Testis (tissue), 5 donors: ENCODE data around the gene PSMG4. TPM values are rescaled to one million over a fixed set of nuclear protein-coding genes. Genes with fewer than 3 reads are reported as not detected.

ENCODE experiments used
- DNase-seq: peaks from one replicate; pipeline ENCODE4 v3.0.0-alpha.2; 2019
- H3K27ac ChIP-seq, 2 donors: fragments of 200-600 bp; sonication (generic); one replicate each; pipeline ENCODE4 v1.5.1; 2019
- H3K27me3 ChIP-seq: fragments of 200-600 bp; sonication (generic); one replicate; pipeline ENCODE4 v1.5.1; 2019
- H3K36me3 ChIP-seq: fragments of 200-600 bp; sonication (generic); one replicate; pipeline ENCODE4 v1.5.1; 2017; ENCODE audit warnings: low read depth; ENCODE audit errors: missing control alignments
- H3K4me1 ChIP-seq: fragments of 200-600 bp; sonication (generic); one replicate; pipeline ENCODE4 v1.5.1; 2019
- H3K4me3 ChIP-seq, 2 donors: fragments of 200-600 bp; sonication (generic); one replicate each; pipeline ENCODE4 v1.5.1; 2017 to 2019
- H3K9me3 ChIP-seq: fragments of 200-600 bp; sonication (generic); one replicate; pipeline ENCODE4 v1.5.1; 2017
- CTCF ChIP-seq, 3 experiments: fragments of 450-650 bp in 2 of 3; fragments of 200-600 bp in 1 of 3; sonication (generic) in 1 of 3; IDR thresholded peaks; one replicate each; pipeline ENCODE4 v1.5.1; 2016 to 2019; ENCODE audit warnings: antibody characterized with exemption in 3 of 3, mild to moderate bottlenecking in 2 of 3, moderate library complexity in 1 of 3
- POLR2A ChIP-seq: fragments of 450-650 bp; IDR thresholded peaks from one replicate; pipeline ENCODE4 v1.6.1; 2017; ENCODE audit warnings: antibody characterized with exemption, mild to moderate bottlenecking, moderate library complexity
- WGBS, 2 donors: methylation state at CpG; one replicate each; pipeline ENCODE4 v1.1.5; 2018; 5-methylcytosine and 5-hydroxymethylcytosine counted together
- intact Hi-C: fragments of 100-400 bp; cut with DNase I; formaldehyde crosslinking; loops from one replicate; pipeline ENCODE4 v1.15.1; 2023; ENCODE audit warnings: low total_unique reads
- long read RNA-seq, 2 donors: transcript quantifications; one replicate each; lab custom pipeline, GENCODE V29; 2026
- polyA plus RNA-seq: library from polyadenylated mRNA; stranded (reverse); fragments of 350-450 nt; fragmentation: Illumina TruSeq; extraction: RNeasy Lipid Tissue Mini Kit (QIAGEN cat#74804); gene quantifications from one replicate; pipeline ENCODE4 v1.2.3, GENCODE V29; 2014; ENCODE audit warnings: low read depth, low replicate concordance; ENCODE audit not compliant: insufficient read depth
- total RNA-seq, 2 donors: library from RNA; depleted of rRNA; stranded (reverse); fragments of >200 nt; gene quantifications; one replicate each; pipeline ENCODE4 v1.2.3, GENCODE V29; 2016

PSMG4 gene, protein sequence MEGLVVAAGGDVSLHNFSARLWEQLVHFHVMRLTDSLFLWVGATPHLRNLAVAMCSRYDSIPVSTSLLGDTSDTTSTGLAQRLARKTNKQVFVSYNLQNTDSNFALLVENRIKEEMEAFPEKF
- total RNA-seq (10 to 100 TPM; 42.4 to 46.1 TPM), polyA plus RNA-seq (23.1 TPM)
- long read RNA-seq, donor 1, full-length matches to known transcripts, result 11 of 11 reads
- long read RNA-seq, donor 1, partial matches to known transcripts, result 0 of 11 reads
- long read RNA-seq, donor 1, other reads (novel, unspliced or antisense), result 0 of 11 reads
- long read RNA-seq, donor 2, full-length matches to known transcripts, result 12 of 12 reads
- long read RNA-seq, donor 2, partial matches to known transcripts, result 0 of 12 reads
- long read RNA-seq, donor 2, other reads (novel, unspliced or antisense), result 0 of 12 reads

GRCh38 chr6:3258720-3259490 lies at the start of gene PSMG4:
Gene PSMG4 (plus strand): TSS chr6:3258947. CDS start chr6:3259023, 76 bp downstream.
- Histone ChIP-seq H3K9me3 (no peaks in the 10 kb centered on the region), H3K27me3 (no peaks in the 10 kb centered on the region), H3K36me3 (no peaks in the 10 kb centered on the region), H3K4me3 (peak within 1 kb of the TSS; percentile 93 to 97), H3K4me1 (peaks cover 27% of the 10 kb centered on the region), H3K27ac (peak within 1 kb of the TSS; percentile 71 to 77)
- WGBS, 2 donors, result 0% methylated on average over 1 to 67 of the region's 80 CpGs
- intact Hi-C loops, result loop anchor here (10.0 kb wide), 1 partner anchor 94 kb away; no protein-coding TSS in a partner anchor
- peak; percentile 96 for DNase-seq
- no peak for TF ChIP-seq POLR2A
- TF ChIP-seq CTCF (IDR thresholded peaks at IDR 0.05), result no peak

GRCh38 chr6:3209114-3210023 lies 49.4 kb upstream of the PSMG4 start:
- no peak overlapping the region for H3K4me3 ChIP-seq
- TF ChIP-seq CTCF (IDR thresholded peaks at IDR 0.05), result no peak
- TF ChIP-seq POLR2A, result no peak
- H3K4me1 ChIP-seq, result no peaks in the 10 kb centered on the region
- no peaks in the 10 kb centered on the region for H3K36me3 ChIP-seq
- H3K27ac ChIP-seq, result no peak overlapping the region
- H3K9me3 ChIP-seq, result no peaks in the 10 kb centered on the region
- intact Hi-C loops, result no loop called here
- 70 to 73% methylated on average over 17 of the region's 17 CpGs for WGBS, 2 donors
- DNase-seq, result no peak
- H3K27me3 ChIP-seq, result no peaks in the 10 kb centered on the region

GRCh38 chr6:3210024-3210610 lies 48.6 kb upstream of the PSMG4 start:
- H3K4me3 ChIP-seq, result no peak overlapping the region
- intact Hi-C loops, result no loop called here
- no peaks in the 10 kb centered on the region for H3K36me3 ChIP-seq
- 80 to 83% methylated on average over 9 of the region's 9 CpGs for WGBS, 2 donors
- TF ChIP-seq POLR2A (no peak), CTCF (IDR thresholded peaks at IDR 0.05) (no peak)
- H3K27ac ChIP-seq, result no peak overlapping the region
- no peaks in the 10 kb centered on the region for H3K9me3 ChIP-seq
- DNase-seq, result no peak
- H3K4me1 ChIP-seq, result no peaks in the 10 kb centered on the region
- H3K27me3 ChIP-seq, result no peaks in the 10 kb centered on the region

GRCh38 chr6:3211681-3212080 lies 47.1 kb upstream of the PSMG4 start:
- 57 to 81% methylated on average over 5 of the region's 5 CpGs for WGBS, 2 donors
- TF ChIP-seq POLR2A (no peak), CTCF (IDR thresholded peaks at IDR 0.05) (no peak)
- Histone ChIP-seq H3K27me3 (no peaks in the 10 kb centered on the region), H3K4me1 (no peaks in the 10 kb centered on the region), H3K9me3 (no peaks in the 10 kb centered on the region), H3K4me3 (no peak overlapping the region), H3K27ac (no peak overlapping the region), H3K36me3 (no peaks in the 10 kb centered on the region)
- intact Hi-C loops, result no loop called here
- no peak for DNase-seq
